Measurements from ENCODE around the gene GAL3ST2.
"Not testable (repeated sequence)": the region's sequence is repeated elsewhere in the genome, so short reads cannot be mapped to it uniquely, and the experiment has no call there.

GAL3ST2 gene

DNA sequence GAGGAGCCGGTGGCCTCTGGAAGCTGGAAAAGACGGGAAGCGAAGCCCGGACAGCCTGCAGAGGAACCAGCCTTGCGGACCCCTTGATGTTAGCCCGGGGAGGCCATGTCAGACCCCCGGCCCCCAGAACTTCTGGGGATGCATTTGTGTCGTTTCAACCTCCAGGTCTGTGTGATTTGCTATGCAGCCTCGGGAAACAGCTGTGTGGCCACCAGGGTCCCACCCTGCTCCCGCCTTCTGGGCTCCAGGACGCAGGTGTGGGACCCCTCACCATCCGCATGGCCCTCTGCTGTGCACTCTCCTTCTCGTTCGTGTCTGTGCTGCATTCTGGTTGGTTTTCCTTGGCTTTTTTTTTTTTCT lies 45.6 kb downstream of the GAL3ST2 start:
- Mint-ChIP-seq H3K27me3 (peaks cover 46% of the 10 kb centered on the region), H3K27ac (peak overlapping the region in 1 of 2 donors; percentile 83), H3K4me3 (peak overlapping the region in 1 of 2 donors; percentile 3), H3K9me3 (peaks cover 20 to 41% of the 10 kb centered on the region in 2 donors), H3K4me1 (peaks cover 34% of the 10 kb centered on the region)
- ATAC-seq (no peak), DNase-seq (no peak)

GRCh38 chr2:241823531-241824437 lies 47.2 kb downstream of the GAL3ST2 start:
- H3K4me3 Mint-ChIP-seq, result peak overlapping the region in 1 of 2 donors; percentile 30
- H3K4me1 Mint-ChIP-seq, result peaks cover 29% of the 10 kb centered on the region
- DNase-seq, ATAC-seq: not testable (repeated sequence)
- H3K9me3 Mint-ChIP-seq, result peaks cover 23 to 51% of the 10 kb centered on the region in 2 donors
- H3K27ac Mint-ChIP-seq, result peak overlapping the region in 1 of 2 donors; percentile 66
- H3K27me3 Mint-ChIP-seq, result peaks cover 35% of the 10 kb centered on the region

DNA sequence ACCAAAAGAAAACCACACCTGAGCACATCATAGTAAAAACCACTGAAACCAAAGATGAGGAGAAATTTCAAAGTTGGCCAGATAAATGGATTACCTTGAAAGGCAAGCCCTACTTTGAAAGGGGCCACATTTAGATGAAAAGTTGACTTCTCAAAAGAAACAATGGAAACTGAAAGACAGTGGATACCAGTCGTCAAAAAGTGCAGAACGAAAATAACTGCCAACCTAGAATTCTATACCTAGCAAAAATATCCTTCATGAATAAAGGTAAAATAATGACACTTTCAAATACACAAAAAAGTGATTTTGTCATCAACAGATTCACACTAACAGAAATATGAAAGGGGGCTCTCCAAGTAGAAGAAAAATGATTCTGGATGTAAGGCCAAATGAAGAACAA lies 50.8 kb downstream of the GAL3ST2 start:
- no peak overlapping the region for H3K27ac Mint-ChIP-seq
- H3K27me3 Mint-ChIP-seq, result peaks cover 39% of the 10 kb centered on the region
- H3K4me3 Mint-ChIP-seq, result no peak overlapping the region
- no peak for ATAC-seq
- peaks cover 23 to 51% of the 10 kb centered on the region in 2 donors for H3K9me3 Mint-ChIP-seq
- H3K4me1 Mint-ChIP-seq, result peaks cover 15% of the 10 kb centered on the region
- no peak for DNase-seq

GRCh38 chr2:241833101-241833663 lies 56.6 kb downstream of the GAL3ST2 start:
- Mint-ChIP-seq H3K4me1 (peaks cover 15% of the 10 kb centered on the region), H3K27me3 (peaks cover 34% of the 10 kb centered on the region), H3K9me3 (peaks cover 0 to 11% of the 10 kb centered on the region in 2 donors), H3K27ac (no peak overlapping the region), H3K4me3 (no peak overlapping the region)
- DNase-seq, result no peak
- ATAC-seq, result no peak

GRCh38 chr2:241833756-241834526 lies 57.3 kb downstream of the GAL3ST2 start:
- H3K27ac Mint-ChIP-seq, H3K4me3 Mint-ChIP-seq, DNase-seq, H3K9me3 Mint-ChIP-seq, ATAC-seq: not testable (repeated sequence)
- Mint-ChIP-seq H3K4me1 (peaks cover 15% of the 10 kb centered on the region), H3K27me3 (peaks cover 42% of the 10 kb centered on the region)

DNA sequence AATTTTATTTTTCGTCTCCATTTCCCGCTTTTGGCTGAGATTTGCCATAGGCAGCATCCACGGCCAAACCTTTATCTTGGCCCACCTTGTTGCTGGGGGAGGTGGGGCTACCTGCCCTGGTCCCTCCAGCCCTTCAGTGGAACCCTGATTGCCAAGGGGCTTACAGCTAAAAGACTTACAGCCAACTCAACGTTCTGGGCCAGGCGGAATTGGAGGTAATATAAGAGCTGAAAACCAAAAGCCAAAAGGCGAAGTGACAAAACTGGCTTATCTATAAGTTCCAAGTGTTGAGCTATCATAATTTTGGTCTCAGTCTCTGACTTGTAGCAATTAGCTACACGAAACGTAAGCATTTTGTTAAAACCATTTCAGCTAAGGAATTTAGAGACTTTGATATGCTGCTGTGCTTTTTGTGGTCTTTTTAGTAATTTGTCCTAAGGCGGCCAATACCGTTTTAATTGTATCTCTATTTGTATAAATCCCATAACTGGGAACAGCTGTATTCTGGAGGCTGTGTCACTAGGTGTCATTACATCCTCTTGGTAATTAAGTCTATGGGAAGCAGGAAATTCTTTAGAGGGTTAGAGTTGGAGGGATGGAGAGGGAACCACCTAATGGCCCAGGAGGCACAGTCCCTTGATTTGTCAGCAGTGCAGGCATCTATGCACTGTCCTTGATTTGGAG lies 58.0 kb downstream of the GAL3ST2 start:
- DNase-seq (no peak), ATAC-seq (no peak)
- Mint-ChIP-seq H3K4me3 (no peak overlapping the region), H3K27ac (no peak overlapping the region), H3K27me3 (peaks cover 49% of the 10 kb centered on the region), H3K9me3 (peaks cover 0 to 8% of the 10 kb centered on the region in 2 donors), H3K4me1 (peaks cover 15% of the 10 kb centered on the region)

DNA sequence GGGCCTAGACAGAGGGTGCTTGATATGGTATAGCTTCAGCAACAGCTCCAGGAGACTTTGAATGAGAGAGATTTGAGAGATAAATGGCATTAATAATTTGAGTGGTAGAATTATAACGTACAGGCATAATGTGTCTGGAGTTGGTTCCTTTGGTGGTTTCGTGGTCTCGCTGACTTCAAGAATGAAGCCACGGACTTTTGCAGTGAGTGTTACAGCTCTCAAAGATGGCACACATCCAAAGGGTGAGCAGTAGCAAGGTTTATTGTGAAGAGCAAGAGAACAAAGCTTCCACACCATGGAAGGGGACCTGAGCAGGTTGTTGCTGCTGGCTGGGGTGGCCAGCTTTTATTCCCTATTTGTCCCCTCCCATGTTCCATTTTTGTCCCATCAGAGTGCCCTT lies 59.0 kb downstream of the GAL3ST2 start:
- peaks cover 15% of the 10 kb centered on the region for H3K4me1 Mint-ChIP-seq
- DNase-seq (no peak), ATAC-seq (peak; percentile 52)
- peaks cover 0 to 8% of the 10 kb centered on the region in 2 donors for H3K9me3 Mint-ChIP-seq
- no peak overlapping the region for H3K27ac Mint-ChIP-seq
- peaks cover 57% of the 10 kb centered on the region for H3K27me3 Mint-ChIP-seq
- no peak overlapping the region for H3K4me3 Mint-ChIP-seq

DNA sequence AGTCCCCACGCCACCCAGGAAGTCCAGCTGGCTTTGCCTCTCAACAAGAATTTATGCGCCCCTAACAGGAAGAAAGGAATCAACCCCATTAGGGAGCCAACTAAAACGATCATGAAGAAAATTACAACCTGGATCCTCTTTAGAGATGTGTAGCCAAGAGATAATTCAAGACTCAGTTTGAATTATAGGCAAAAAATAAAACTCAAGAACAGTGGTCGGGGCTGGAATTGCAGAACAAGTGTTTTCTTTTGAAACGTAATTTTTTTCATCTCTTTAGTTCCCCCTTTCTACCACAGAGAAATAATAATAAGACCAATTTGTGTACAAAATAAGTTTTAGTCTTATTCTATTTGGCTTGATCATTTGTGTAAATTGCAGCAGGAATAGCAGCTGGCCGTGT lies 59.7 kb downstream of the GAL3ST2 start:
- ATAC-seq, result no peak
- Mint-ChIP-seq H3K9me3 (peaks cover 0 to 8% of the 10 kb centered on the region in 2 donors), H3K27me3 (peaks cover 62% of the 10 kb centered on the region), H3K27ac (no peak overlapping the region), H3K4me3 (no peak overlapping the region), H3K4me1 (peaks cover 17% of the 10 kb centered on the region)
- DNase-seq, result no peak

DNA sequence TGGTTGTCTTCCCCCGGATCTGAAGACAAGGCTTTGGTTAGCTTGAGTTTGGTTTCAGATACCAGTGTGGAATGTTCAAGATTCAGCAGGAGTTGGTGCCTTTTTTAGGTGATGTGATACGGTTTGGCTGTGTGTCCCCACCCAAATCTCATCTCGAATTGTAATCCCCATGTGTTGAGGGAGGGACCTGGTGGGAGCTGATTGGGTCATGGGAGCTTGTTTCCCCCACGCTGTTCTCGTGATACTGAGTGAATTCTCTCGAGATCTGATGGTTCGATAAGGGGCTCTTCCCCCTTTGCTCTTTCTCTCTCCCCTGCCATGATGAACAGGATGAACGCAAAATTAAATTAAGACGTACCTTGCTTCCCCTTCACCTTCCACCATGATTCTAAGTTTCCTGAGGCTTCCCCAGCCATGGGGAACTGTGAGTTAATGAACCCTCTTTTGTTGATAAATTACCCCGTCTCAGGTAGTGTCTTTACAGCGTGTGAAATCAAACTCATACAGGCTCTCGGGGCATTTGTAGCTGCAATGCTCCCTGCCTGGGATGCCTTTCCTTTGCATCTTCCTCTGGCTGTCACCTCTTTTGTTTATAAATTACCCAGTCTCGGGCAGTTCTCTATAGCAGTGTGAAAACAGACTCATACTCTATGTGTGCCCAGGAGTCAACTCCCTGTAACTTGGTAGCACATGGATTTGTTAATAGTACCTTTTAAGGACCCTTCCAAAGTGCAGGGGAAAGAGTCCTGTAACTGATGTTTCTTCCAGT lies 60.8 kb downstream of the GAL3ST2 start:
- Mint-ChIP-seq H3K27me3 (peaks cover 62% of the 10 kb centered on the region), H3K4me1 (peaks cover 23% of the 10 kb centered on the region), H3K27ac (no peak overlapping the region), H3K4me3 (no peak overlapping the region), H3K9me3 (peaks cover 0 to 8% of the 10 kb centered on the region in 2 donors)
- ATAC-seq (no peak), DNase-seq (no peak)

- ATAC-seq (no peak), DNase-seq (no peak)
- Mint-ChIP-seq H3K27ac (no peak overlapping the region), H3K4me1 (peaks cover 47% of the 10 kb centered on the region), H3K27me3 (peaks cover 59% of the 10 kb centered on the region), H3K4me3 (no peak overlapping the region), H3K9me3 (peaks cover 0 to under 1% of the 10 kb centered on the region in 2 donors)
Measured at GRCh38 chr2:241841181-241842066, 64.8 kb downstream of the GAL3ST2 start.

DNA sequence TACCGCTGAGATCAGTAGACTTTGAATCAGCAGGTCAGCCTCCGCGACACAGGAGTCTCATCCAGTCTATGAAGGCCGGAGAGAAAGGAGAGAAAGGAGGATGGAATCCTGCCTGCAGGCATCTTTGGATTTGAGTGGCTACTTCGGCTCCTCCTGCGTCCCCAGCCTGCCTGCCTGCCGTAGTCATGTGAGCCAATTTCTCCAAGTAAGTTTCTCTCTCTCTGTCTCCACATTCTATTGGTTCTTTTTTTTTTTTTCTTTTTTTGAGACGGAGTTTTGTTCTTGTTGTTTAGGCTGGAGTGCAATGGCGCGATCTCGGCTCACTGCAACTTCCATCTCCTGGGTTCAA lies 65.4 kb downstream of the GAL3ST2 start:
- H3K27me3 Mint-ChIP-seq, result peaks cover 53% of the 10 kb centered on the region
- H3K4me1 Mint-ChIP-seq, result peaks cover 53% of the 10 kb centered on the region
- no peak for DNase-seq
- no peaks in the 10 kb centered on the region for H3K9me3 Mint-ChIP-seq
- no peak overlapping the region for H3K4me3 Mint-ChIP-seq
- no peak overlapping the region for H3K27ac Mint-ChIP-seq
- ATAC-seq, result no peak

DNA sequence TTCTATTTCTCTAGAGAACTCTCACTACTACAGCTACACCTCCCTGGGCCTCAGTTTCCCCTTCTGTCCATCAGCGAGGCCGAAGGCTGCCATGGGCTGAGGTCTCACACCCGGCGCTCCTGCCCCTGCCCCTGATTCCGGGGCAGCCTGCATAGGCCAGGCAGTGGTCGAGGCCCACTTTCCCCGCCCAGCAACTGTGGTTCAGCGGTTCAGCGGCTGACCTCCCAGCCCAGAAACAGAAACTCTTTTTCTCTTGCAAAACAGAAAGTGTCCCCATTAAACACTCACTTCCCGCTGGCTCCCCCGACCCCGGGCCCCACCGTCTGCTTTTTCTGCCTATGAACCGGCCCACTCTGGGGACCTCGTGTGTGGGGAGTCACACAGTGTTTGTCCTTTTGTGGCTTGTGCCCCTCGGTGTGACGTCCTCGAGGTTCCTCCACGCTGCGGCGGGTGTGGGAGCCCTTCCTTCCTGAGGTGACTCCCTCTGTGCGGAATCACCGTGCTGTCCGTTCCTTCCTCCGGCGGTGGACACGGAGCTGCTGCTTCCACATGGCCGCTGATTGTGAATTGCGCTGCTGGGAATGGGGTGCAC lies 66.1 kb downstream of the GAL3ST2 start:
- Mint-ChIP-seq H3K27ac (peak overlapping the region; percentile 24 to 87), H3K9me3 (no peaks in the 10 kb centered on the region), H3K4me1 (peaks cover 52% of the 10 kb centered on the region), H3K4me3 (peak overlapping the region; percentile 74 to 86), H3K27me3 (peaks cover 46% of the 10 kb centered on the region)
- peak; percentile 53 to 75 for DNase-seq
- peak; percentile 57 for ATAC-seq

DNA sequence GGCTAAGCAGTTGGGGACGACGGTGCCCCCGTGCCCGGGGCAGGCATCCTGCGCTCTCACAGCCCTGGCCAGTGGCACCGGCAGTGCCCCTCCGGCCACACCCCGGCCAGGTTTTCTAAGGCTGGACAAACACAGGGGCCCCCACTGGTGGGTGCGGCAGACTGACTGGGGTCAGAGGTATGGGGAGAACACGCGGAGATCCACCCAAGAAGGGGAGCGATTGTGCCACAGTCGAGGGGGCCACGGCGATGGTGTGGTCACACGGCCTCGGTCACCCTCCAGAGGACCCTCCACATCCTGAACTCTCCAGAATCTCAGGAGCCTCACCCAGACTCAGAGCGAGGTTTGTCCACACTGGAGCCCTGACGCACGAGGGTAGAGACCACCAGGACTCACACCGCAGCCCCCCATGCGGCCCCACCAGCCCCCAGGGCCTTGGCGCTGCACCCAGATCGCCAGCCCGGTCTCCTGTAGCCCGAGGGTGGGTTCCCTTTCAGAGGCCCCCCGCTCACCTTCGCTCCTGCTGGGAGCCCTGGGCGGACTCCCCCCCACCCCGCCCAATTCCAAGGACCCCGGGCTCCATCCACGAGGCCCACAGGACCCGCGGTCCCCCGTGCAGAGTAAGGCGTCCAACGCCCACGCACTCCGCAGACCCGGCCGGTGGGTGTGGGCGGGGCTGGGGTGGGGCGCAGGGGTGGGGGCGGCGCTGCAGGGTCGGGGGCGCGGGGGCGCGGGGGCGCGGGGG lies 66.9 kb downstream of the GAL3ST2 start:
- Mint-ChIP-seq H3K4me3 (peak overlapping the region; percentile 74 to 86), H3K9me3 (no peaks in the 10 kb centered on the region), H3K4me1 (peaks cover 52% of the 10 kb centered on the region), H3K27me3 (peaks cover 39% of the 10 kb centered on the region), H3K27ac (no peak overlapping the region)
- ATAC-seq (peak; percentile 22), DNase-seq (no peak)
